ENCODE results near the gene DNAH6.
"Not testable (repeated sequence)": the region's sequence is repeated elsewhere in the genome, so short reads cannot be mapped to it uniquely, and the experiment has no call there.

DNAH6 gene

GRCh38 chr2:84766791-84767190, 250.5 kb downstream of the DNAH6 start:
- H3K9me3 ChIP-seq (ENCODE audit: control insufficient read depth, low read length), result no peaks in the 10 kb centered on the region
- H3K27me3 ChIP-seq (ENCODE audit: control insufficient read depth, insufficient read depth, low read length), result no peaks in the 10 kb centered on the region
- no peak overlapping the region for H3K4me3 ChIP-seq (ENCODE audit: low read depth, low read length)
- H3K4me1 ChIP-seq, result no peaks in the 10 kb centered on the region
- TF ChIP-seq CTCF (IDR thresholded peaks at IDR 0.05), result no peak
- no peak overlapping the region for H3K4me2 ChIP-seq (ENCODE audit: low read length)
- no peaks in the 10 kb centered on the region for H3K79me2 ChIP-seq
- no peak overlapping the region for H3K9ac ChIP-seq
- H3K36me3 ChIP-seq (ENCODE audit: control insufficient read depth, insufficient read depth, low read length), result no peaks in the 10 kb centered on the region
- no peak overlapping the region for H2AFZ ChIP-seq
- H3K27ac ChIP-seq, result no peak overlapping the region

- H3K9ac ChIP-seq, result no peak overlapping the region
- H3K27me3 ChIP-seq (ENCODE audit: control insufficient read depth, insufficient read depth, low read length), result no peaks in the 10 kb centered on the region
- no peak overlapping the region for H3K27ac ChIP-seq
- H3K4me1 ChIP-seq, result no peaks in the 10 kb centered on the region
- no peak overlapping the region for H2AFZ ChIP-seq
- H3K4me2 ChIP-seq (ENCODE audit: low read length), result no peak overlapping the region
- H3K9me3 ChIP-seq (ENCODE audit: control insufficient read depth, low read length), result no peaks in the 10 kb centered on the region
- no peaks in the 10 kb centered on the region for H3K36me3 ChIP-seq (ENCODE audit: control insufficient read depth, insufficient read depth, low read length)
- no peak overlapping the region for H3K4me3 ChIP-seq (ENCODE audit: low read depth, low read length)
- no peak for TF ChIP-seq CTCF (IDR thresholded peaks at IDR 0.05)
- H3K79me2 ChIP-seq, result no peaks in the 10 kb centered on the region
These were observed 252.5 kb downstream of the DNAH6 start for GRCh38 chr2:84768840-84769239.

GRCh38 chr2:84770280-84770679, 254.0 kb downstream of the DNAH6 start:
- H3K4me1 ChIP-seq, result no peaks in the 10 kb centered on the region
- no peak overlapping the region for H3K27ac ChIP-seq
- no peaks in the 10 kb centered on the region for H3K79me2 ChIP-seq
- no peaks in the 10 kb centered on the region for H3K9me3 ChIP-seq (ENCODE audit: control insufficient read depth, low read length)
- H3K4me3 ChIP-seq (ENCODE audit: low read depth, low read length), result no peak overlapping the region
- TF ChIP-seq CTCF (IDR thresholded peaks at IDR 0.05), result no peak
- no peak overlapping the region for H2AFZ ChIP-seq
- H3K27me3 ChIP-seq (ENCODE audit: control insufficient read depth, insufficient read depth, low read length), result no peaks in the 10 kb centered on the region
- no peak overlapping the region for H3K9ac ChIP-seq
- no peaks in the 10 kb centered on the region for H3K36me3 ChIP-seq (ENCODE audit: control insufficient read depth, insufficient read depth, low read length)
- no peak overlapping the region for H3K4me2 ChIP-seq (ENCODE audit: low read length)

- no peaks in the 10 kb centered on the region for H3K9me3 ChIP-seq (ENCODE audit: control insufficient read depth, low read length)
- no peaks in the 10 kb centered on the region for H3K36me3 ChIP-seq (ENCODE audit: control insufficient read depth, insufficient read depth, low read length)
- no peaks in the 10 kb centered on the region for H3K27me3 ChIP-seq (ENCODE audit: control insufficient read depth, insufficient read depth, low read length)
- H2AFZ ChIP-seq, result no peak overlapping the region
- H3K4me3 ChIP-seq (ENCODE audit: low read depth, low read length), result no peak overlapping the region
- H3K4me1 ChIP-seq, result no peaks in the 10 kb centered on the region
- H3K79me2 ChIP-seq, result no peaks in the 10 kb centered on the region
- no peak overlapping the region for H3K27ac ChIP-seq
- H3K9ac ChIP-seq, result no peak overlapping the region
- TF ChIP-seq CTCF (IDR thresholded peaks at IDR 0.05), result no peak
- no peak overlapping the region for H3K4me2 ChIP-seq (ENCODE audit: low read length)
These were observed 255.0 kb downstream of the DNAH6 start for GRCh38 chr2:84771251-84771650.

GRCh38 chr2:84773562-84773961, 257.3 kb downstream of the DNAH6 start:
- not testable (repeated sequence) for H3K9me3 ChIP-seq (ENCODE audit: control insufficient read depth, low read length); H3K27ac ChIP-seq; H3K27me3 ChIP-seq (ENCODE audit: control insufficient read depth, insufficient read depth, low read length); H3K36me3 ChIP-seq (ENCODE audit: control insufficient read depth, insufficient read depth, low read length); H3K79me2 ChIP-seq; H3K4me3 ChIP-seq (ENCODE audit: low read depth, low read length); H3K4me1 ChIP-seq; H3K9ac ChIP-seq; H3K4me2 ChIP-seq (ENCODE audit: low read length); H2AFZ ChIP-seq

Data from parathyroid adenoma (tissue), 2 donors.